ENCODE measurements around the gene NPM1. TPM values are rescaled to one million over a fixed set of nuclear protein-coding genes. Genes with fewer than 3 reads are reported as not detected.

Gene NPM1
- total and polyA plus RNA-seq, 2 of the 13 experiments (the other 11 are each of a cell fraction or from before 2014, with no cell fraction given): 2,047 to 3,353 TPM

DNA sequence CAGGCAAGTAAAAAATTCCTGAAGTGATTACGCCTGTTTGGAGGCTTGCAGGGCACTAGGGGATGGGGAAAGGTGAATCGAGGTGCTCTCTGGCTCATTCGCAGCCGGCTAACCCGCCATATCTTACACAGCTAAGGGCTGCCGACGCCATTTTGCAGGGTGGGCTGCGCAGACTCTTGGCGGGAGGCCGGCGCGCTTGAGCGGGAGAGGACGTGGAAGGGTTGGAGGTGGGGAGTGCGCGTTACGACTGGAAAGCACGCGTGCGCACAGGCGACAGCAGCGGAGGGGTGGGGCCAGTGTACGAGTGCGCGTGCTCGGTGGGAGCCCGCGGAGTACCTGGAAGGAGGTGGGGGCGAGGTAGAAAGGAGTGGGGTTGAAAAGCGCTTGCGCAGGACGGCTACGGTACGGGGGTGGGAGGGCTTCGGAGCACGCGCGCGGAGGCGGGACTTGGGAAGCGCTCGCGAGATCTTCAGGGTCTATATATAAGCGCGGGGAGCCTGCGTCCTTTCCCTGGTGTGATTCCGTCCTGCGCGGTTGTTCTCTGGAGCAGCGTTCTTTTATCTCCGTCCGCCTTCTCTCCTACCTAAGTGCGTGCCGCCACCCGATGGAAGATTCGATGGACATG lies at the start of gene NPM1 (continued):
- TF ChIP-seq, protein P1, sequence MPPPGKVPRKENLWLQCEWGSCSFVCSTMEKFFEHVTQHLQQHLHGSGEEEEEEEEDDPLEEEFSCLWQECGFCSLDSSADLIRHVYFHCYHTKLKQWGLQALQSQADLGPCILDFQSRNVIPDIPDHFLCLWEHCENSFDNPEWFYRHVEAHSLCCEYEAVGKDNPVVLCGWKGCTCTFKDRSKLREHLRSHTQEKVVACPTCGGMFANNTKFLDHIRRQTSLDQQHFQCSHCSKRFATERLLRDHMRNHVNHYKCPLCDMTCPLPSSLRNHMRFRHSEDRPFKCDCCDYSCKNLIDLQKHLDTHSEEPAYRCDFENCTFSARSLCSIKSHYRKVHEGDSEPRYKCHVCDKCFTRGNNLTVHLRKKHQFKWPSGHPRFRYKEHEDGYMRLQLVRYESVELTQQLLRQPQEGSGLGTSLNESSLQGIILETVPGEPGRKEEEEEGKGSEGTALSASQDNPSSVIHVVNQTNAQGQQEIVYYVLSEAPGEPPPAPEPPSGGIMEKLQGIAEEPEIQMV (CRISPR knock-in tag; IDR thresholded peaks at IDR 0.05; ENCODE audit: low read depth): 0 out of 2 replicates have a peak, but pooled peaks have one; percentile 12
- TF ChIP-seq KLF12 (CRISPR knock-in tag; IDR thresholded peaks at IDR 0.05; ENCODE audit: borderline replicate concordance) (peak; percentile 87), FOXK2 (IDR thresholded peaks at IDR 0.05) (peak; percentile 16; the same call in 1 of the 2 replicates), ZNF30 (CRISPR knock-in tag; IDR thresholded peaks at IDR 0.05) (no peak), CENPT (CRISPR knock-in tag; IDR thresholded peaks at IDR 0.05; ENCODE audit: low read depth) (0 out of 2 replicates have a peak, but pooled peaks have one; percentile 46), ZNF136 (CRISPR knock-in tag; IDR thresholded peaks at IDR 0.05; ENCODE audit: low read depth) (peak; percentile 45; the same call in 1 of the 2 replicates), ZNF557 (CRISPR knock-in tag; IDR thresholded peaks at IDR 0.05) (peak; percentile 76; the same call in 1 of the 2 replicates), ZNF326 (CRISPR knock-in tag; IDR thresholded peaks at IDR 0.05; ENCODE audit: borderline replicate concordance) (no peak), MYNN (CRISPR knock-in tag; IDR thresholded peaks at IDR 0.05; ENCODE audit: low read depth) (0 out of 2 replicates have a peak, but pooled peaks have one; percentile 49), ATM (IDR thresholded peaks at IDR 0.05; ENCODE audit: borderline replicate concordance) (no peak), ZNF367 (CRISPR knock-in tag; IDR thresholded peaks at IDR 0.05; ENCODE audit: borderline replicate concordance) (no peak), ZNF572 (CRISPR knock-in tag; IDR thresholded peaks at IDR 0.05) (no peak; the same call in 1 of the 2 replicates), ZNF160 (CRISPR knock-in tag; IDR thresholded peaks at IDR 0.05) (peak; percentile 46; the same call in 1 of the 2 replicates), ZNF790 (CRISPR knock-in tag; IDR thresholded peaks at IDR 0.05; ENCODE audit: borderline replicate concordance) (no peak), ONECUT2 (CRISPR knock-in tag; IDR thresholded peaks at IDR 0.05) (0 out of 2 replicates have a peak, but pooled peaks have one; percentile 20), TOPORS (CRISPR knock-in tag; IDR thresholded peaks at IDR 0.05) (0 out of 2 replicates have a peak, but pooled peaks have one; percentile 40), AHR (CRISPR knock-in tag; IDR thresholded peaks at IDR 0.05) (peak; percentile 75; the same call in 1 of the 2 replicates), SP140L (CRISPR knock-in tag; IDR thresholded peaks at IDR 0.05; ENCODE audit: borderline replicate concordance) (peak; percentile 60; the same call in 1 of the 2 replicates), RFXANK (CRISPR knock-in tag; IDR thresholded peaks at IDR 0.05) (peak; percentile 64; the same call in 1 of the 2 replicates), JUN (CRISPR knock-in tag; IDR thresholded peaks at IDR 0.05) (no peak), CBX2 (IDR thresholded peaks at IDR 0.05; ENCODE audit: low read depth, low read length) (no peak), CBX2 (CRISPR knock-in tag; IDR thresholded peaks at IDR 0.05; ENCODE audit: low read depth) (no peak), IKZF4 (CRISPR knock-in tag; IDR thresholded peaks at IDR 0.05; ENCODE audit: borderline replicate concordance, low read depth, not compliant biosample characterization) (peak; percentile 71), ZNF501 (CRISPR knock-in tag; IDR thresholded peaks at IDR 0.05) (peak; percentile 94), CEBPB (IDR thresholded peaks at IDR 0.05; ENCODE audit: borderline replicate concordance, low read depth, low read length) (no peak)
- TF ChIP-seq, protein P2, sequence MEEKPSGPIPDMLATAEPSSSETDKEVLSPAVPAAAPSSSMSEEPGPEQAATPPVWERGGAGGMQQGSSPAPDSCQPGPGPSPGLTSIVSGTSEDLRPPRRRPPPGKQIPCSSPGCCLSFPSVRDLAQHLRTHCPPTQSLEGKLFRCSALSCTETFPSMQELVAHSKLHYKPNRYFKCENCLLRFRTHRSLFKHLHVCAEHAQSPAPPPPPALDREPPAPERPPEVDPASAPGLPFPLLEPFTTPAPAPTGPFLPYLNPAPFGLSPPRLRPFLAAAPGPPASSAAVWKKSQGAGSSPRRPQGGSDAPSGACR (CRISPR knock-in tag; IDR thresholded peaks at IDR 0.05): no peak
- TF ChIP-seq, protein P3, sequence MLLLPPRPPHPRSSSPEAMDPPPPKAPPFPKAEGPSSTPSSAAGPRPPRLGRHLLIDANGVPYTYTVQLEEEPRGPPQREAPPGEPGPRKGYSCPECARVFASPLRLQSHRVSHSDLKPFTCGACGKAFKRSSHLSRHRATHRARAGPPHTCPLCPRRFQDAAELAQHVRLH (CRISPR knock-in tag; IDR thresholded peaks at IDR 0.05; ENCODE audit: borderline replicate concordance, low read depth): peak; percentile 68; the same call in 1 of the 2 replicates
- TF ChIP-seq, protein P4, sequence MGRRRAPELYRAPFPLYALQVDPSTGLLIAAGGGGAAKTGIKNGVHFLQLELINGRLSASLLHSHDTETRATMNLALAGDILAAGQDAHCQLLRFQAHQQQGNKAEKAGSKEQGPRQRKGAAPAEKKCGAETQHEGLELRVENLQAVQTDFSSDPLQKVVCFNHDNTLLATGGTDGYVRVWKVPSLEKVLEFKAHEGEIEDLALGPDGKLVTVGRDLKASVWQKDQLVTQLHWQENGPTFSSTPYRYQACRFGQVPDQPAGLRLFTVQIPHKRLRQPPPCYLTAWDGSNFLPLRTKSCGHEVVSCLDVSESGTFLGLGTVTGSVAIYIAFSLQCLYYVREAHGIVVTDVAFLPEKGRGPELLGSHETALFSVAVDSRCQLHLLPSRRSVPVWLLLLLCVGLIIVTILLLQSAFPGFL (CRISPR knock-in tag; IDR thresholded peaks at IDR 0.05): no peak

Measured in HepG2 (cell line).